Mesothelial cell of epicardium (in vitro differentiated cells): ENCODE data around the gene GUCD1. TPM values are rescaled to one million over a fixed set of nuclear protein-coding genes. Genes with fewer than 3 reads are reported as not detected.
"Not testable (repeated sequence)": the region's sequence is repeated elsewhere in the genome, so short reads cannot be mapped to it uniquely, and the experiment has no call there.

Experiments used
- DNase-seq, 2 experiments: peaks; one replicate each; pipeline ENCODE4 v3.0.0; 2021; ENCODE audit warnings: low spot score in 2 of 2; ENCODE audit not compliant: unreplicated experiment in 2 of 2
- H3K27ac Mint-ChIP-seq: 2 replicates; pipeline ENCODE4 v1.8.0; 2021; ENCODE audit warnings: mixed read lengths
- H3K27me3 Mint-ChIP-seq: 2 replicates; pipeline ENCODE4 v1.8.0; 2021; ENCODE audit warnings: low read depth, mixed read lengths
- H3K36me3 Mint-ChIP-seq: 2 replicates; pipeline ENCODE4 v1.8.0; 2021; ENCODE audit warnings: mixed read lengths
- H3K4me1 Mint-ChIP-seq: 2 replicates; pipeline ENCODE4 v1.8.0; 2021; ENCODE audit warnings: mixed read lengths
- H3K4me3 Mint-ChIP-seq: 2 replicates; pipeline ENCODE4 v1.8.0; 2021; ENCODE audit warnings: mild to moderate bottlenecking, moderate library complexity, mixed read lengths
- H3K9me3 Mint-ChIP-seq: 2 replicates; pipeline ENCODE4 v1.8.0; 2021; ENCODE audit warnings: mixed read lengths
- CTCF ChIP-seq: fragments of 200-600 bp; sonication (generic); IDR thresholded peaks from one replicate; pipeline ENCODE4 v1.5.0; 2021; ENCODE audit warnings: antibody characterized with exemption; ENCODE audit not compliant: unreplicated experiment
- total RNA-seq: library from RNA; stranded (reverse); gene quantifications from 3 replicates; pipeline ENCODE4 v1.2.1, GENCODE V29; 2021

GUCD1 gene
- total RNA-seq, 1 donor from 2014 or later = 79.4 TPM

GRCh38 chr22:24559471-24559870, 4.5 kb upstream of the GUCD1 start:
- DNase-seq = no peak
- H3K4me1 Mint-ChIP-seq = peaks cover 25% of the 10 kb centered on the region
- H3K27ac Mint-ChIP-seq = no peak overlapping the region
- H3K27me3 Mint-ChIP-seq = no peaks in the 10 kb centered on the region
- peaks cover 20% of the 10 kb centered on the region for H3K36me3 Mint-ChIP-seq
- H3K4me3 Mint-ChIP-seq = no peak overlapping the region
- TF ChIP-seq CTCF = no peak
- H3K9me3 Mint-ChIP-seq = no peaks in the 10 kb centered on the region

DNA sequence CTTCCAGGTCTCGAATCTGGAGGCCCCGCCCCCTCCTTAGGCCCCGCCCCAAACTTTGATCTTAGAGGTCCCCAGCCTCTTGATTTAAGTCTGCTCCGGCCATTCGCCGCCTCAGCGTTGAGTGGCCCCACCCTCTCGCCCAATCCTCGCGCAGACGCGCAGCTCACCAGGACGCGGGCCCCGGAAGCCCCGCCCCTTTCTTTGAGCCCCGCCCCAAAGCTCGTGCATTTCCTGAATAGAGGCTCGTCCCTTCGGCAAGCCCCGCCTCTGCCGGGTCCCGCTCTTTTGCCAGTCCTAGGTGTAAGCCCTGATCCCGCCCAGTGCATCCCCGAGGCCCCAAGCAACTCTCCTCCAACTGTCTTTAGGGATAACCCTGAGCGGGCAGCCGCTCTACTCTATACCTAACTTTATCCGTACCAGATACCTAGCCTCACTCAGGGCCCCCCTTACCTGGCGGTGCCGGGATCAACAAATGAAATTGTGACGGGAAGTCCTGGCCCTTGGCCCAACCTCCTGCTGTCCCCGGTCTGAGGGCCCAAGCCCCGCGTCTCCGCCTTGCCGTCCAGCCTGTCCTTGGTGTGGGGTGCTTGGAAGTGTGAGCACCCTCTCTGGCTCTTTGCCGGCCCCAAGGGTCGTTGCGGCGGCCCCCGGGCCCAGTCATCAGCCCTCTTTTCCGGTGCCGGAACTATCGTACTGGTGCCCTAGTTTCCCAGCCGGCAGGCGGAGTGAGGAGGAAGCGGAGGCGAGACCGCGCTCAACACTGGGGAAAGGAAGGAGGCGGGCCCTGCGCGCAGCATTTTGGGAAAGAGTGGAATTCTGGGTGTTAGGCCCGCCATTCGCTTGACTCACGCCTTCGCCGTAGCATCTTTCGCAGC, 464 bp upstream of the GUCD1 start, which contains the start of gene SNRPD3:
Gene SNRPD3, plus strand, starts transcription at position 835 of the 875 bp plus-strand sequence. CDS start 1,676 bp downstream, outside the sequence.
- Mint-ChIP-seq H3K36me3 (peaks cover 10% of the 10 kb centered on the region), H3K4me3 (peak within 1 kb of the TSS; percentile 91), H3K9me3 (no peaks in the 10 kb centered on the region), H3K4me1 (peaks cover 38% of the 10 kb centered on the region), H3K27me3 (no peaks in the 10 kb centered on the region), H3K27ac (peak within 1 kb of the TSS; percentile 99)
- TF ChIP-seq CTCF = no peak
- DNase-seq = peak; percentile 97 to 99

GRCh38 chr22:24553597-24554312, 1.2 kb downstream of the GUCD1 start:
- no peak for DNase-seq
- H3K27me3 Mint-ChIP-seq = no peaks in the 10 kb centered on the region
- H3K27ac Mint-ChIP-seq = peak overlapping the region; percentile 97
- peaks cover 38% of the 10 kb centered on the region for H3K4me1 Mint-ChIP-seq
- no peak for TF ChIP-seq CTCF
- no peaks in the 10 kb centered on the region for H3K9me3 Mint-ChIP-seq
- peaks cover 9% of the 10 kb centered on the region for H3K36me3 Mint-ChIP-seq
- peak overlapping the region; percentile 91 for H3K4me3 Mint-ChIP-seq

GRCh38 chr22:24552503-24553286, 2.2 kb downstream of the GUCD1 start:
- H3K27ac Mint-ChIP-seq = peak overlapping the region; percentile 97

GRCh38 chr22:24550902-24551435, 4.0 kb downstream of the GUCD1 start:
- Mint-ChIP-seq H3K9me3 (no peaks in the 10 kb centered on the region), H3K36me3 (peaks cover 16% of the 10 kb centered on the region), H3K4me3 (no peak overlapping the region), H3K27ac (no peak overlapping the region), H3K4me1 (peaks cover 18% of the 10 kb centered on the region), H3K27me3 (no peaks in the 10 kb centered on the region)
- no peak for TF ChIP-seq CTCF
- no peak for DNase-seq

More at GRCh38 chr22:24552503-24553286, 2.2 kb downstream of the GUCD1 start:
- H3K27me3 Mint-ChIP-seq, H3K36me3 Mint-ChIP-seq, H3K9me3 Mint-ChIP-seq, DNase-seq: not testable (repeated sequence)
- Mint-ChIP-seq H3K4me1 (peaks cover 32% of the 10 kb centered on the region), H3K4me3 (peak overlapping the region; percentile 91)
